Measurements from ENCODE around the gene GJB4. TPM values are rescaled to one million over a fixed set of nuclear protein-coding genes. Genes with fewer than 3 reads are reported as not detected.

Gene GJB4
- polyA plus RNA-seq, 3 donors, result not detected

DNA sequence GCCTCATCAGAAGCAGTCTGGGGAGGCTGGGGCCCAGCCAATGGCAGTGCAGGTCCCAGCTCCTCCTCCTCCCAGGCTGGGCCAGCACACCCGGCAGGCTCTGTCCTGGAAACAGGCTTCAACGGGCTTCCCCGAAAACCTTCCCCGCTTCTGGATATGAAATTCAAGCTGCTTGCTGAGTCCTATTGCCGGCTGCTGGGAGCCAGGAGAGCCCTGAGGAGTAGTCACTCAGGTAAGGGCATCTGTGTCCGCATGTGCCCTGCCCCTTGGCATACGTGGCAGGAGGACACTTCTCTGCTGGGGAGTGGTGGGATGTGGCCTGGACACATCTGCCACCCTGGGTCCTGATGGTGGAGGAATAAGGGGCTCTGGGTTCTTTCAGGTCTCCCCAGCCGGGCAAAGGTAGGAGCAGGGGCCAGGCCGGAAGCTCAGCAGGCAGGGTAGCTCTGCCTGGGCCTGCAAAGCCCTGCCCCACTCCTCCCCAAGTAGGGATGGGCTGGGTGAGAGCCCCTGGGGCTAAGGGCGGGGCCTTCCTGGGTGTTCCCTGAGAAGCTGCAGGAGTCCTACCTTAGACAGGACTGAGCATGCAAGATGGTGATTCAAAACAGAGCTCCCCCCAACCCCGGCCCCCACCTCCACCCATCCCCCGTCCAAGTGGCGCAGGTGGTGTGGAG, 4.4 kb upstream of the GJB4 start, which contains the start of gene GJB5:
Gene GJB5 (plus strand): TSS at position 84 of the 674 bp plus-strand sequence. CDS start 2,284 bp downstream, outside the sequence.
- Mint-ChIP-seq H3K27ac (no peak within 1 kb of the TSS), H3K4me3 (no peak within 1 kb of the TSS), H3K4me1 (no peaks in the 10 kb centered on the region), H3K36me3 (no peaks in the 10 kb centered on the region), H3K9me3 (no peaks in the 10 kb centered on the region), H3K27me3 (ENCODE audit: low read depth in 3 of 3) (peaks cover under 1 to 9% (median 5%) of the 10 kb centered on the region in 3 donors)
- no peak within 1 kb of the TSS for H3K9ac ChIP-seq (ENCODE audit: insufficient read depth, low read length, poor library complexity, severe bottlenecking)
- no peaks in the 10 kb centered on the region for H3K4me1 ChIP-seq (ENCODE audit: control insufficient read depth in 1 of 2, insufficient read depth in 2 of 2, low read length in 2 of 2)
- no peaks in the 10 kb centered on the region for H3K36me3 ChIP-seq (replicated peaks in 1 of 2; ENCODE audit: control insufficient read depth in 1 of 2, insufficient read depth in 2 of 2, low read length in 2 of 2)
- no peak for DNase-seq
- TF ChIP-seq, protein P1, sequence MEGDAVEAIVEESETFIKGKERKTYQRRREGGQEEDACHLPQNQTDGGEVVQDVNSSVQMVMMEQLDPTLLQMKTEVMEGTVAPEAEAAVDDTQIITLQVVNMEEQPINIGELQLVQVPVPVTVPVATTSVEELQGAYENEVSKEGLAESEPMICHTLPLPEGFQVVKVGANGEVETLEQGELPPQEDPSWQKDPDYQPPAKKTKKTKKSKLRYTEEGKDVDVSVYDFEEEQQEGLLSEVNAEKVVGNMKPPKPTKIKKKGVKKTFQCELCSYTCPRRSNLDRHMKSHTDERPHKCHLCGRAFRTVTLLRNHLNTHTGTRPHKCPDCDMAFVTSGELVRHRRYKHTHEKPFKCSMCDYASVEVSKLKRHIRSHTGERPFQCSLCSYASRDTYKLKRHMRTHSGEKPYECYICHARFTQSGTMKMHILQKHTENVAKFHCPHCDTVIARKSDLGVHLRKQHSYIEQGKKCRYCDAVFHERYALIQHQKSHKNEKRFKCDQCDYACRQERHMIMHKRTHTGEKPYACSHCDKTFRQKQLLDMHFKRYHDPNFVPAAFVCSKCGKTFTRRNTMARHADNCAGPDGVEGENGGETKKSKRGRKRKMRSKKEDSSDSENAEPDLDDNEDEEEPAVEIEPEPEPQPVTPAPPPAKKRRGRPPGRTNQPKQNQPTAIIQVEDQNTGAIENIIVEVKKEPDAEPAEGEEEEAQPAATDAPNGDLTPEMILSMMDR (IDR thresholded peaks at IDR 0.05), result no peak
- H3K4me3 ChIP-seq (replicated peaks in 1 of 3; ENCODE audit: low read depth in 2 of 3, low read length in 3 of 3), result no peak within 1 kb of the TSS
- no peak within 1 kb of the TSS for H2AFZ ChIP-seq (ENCODE audit: insufficient read depth, low read depth, low read length, poor library complexity, severe bottlenecking)
- no peak within 1 kb of the TSS for H3K4me2 ChIP-seq (replicated peaks; ENCODE audit: extremely low read depth, low read length, poor library complexity, severe bottlenecking)
- intact Hi-C loops (cut with micrococcal nuclease), result no loop called here
- H3K27me3 ChIP-seq (ENCODE audit: control insufficient read depth in 2 of 2, insufficient read depth in 2 of 2, low read length in 2 of 2), result no peaks in the 10 kb centered on the region
- H3K27ac ChIP-seq (ENCODE audit: low read depth in 1 of 2, low read length in 2 of 2), result no peak within 1 kb of the TSS
- H3K79me2 ChIP-seq (ENCODE audit: insufficient read depth, low read length), result no peaks in the 10 kb centered on the region
- 98% methylated on average over 7 of the region's 13 CpGs for WGBS (ENCODE audit: insufficient coverage)
- no peaks in the 10 kb centered on the region for H3K9me3 ChIP-seq (replicated peaks in 1 of 2; ENCODE audit: control insufficient read depth in 1 of 2, insufficient read depth in 1 of 2, low read length in 2 of 2)
- H4K20me1 ChIP-seq (ENCODE audit: insufficient read depth, low read length), result no peaks in the 10 kb centered on the region

DNA sequence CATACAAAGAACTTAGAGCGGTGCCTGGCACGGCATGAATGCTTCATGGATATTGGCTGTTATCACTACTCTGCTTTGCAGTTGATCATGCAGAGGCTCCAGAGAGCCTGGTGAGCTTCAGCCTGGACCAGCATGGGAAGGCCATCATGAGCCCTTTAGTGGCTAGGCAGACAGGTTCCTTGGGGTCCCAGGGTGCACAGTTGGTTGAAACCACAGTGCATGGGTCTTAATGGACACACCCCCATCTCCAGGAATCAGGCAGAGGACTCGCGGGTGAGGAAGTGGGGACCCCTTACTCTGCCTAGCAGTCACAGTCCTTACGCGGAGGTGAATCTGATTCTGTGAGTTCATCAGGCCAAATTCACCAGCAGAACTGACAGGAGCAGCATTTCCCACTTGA, 3.6 kb upstream of the GJB4 start:
- no peak for DNase-seq
- H3K9me3 ChIP-seq (replicated peaks in 1 of 2; ENCODE audit: control insufficient read depth in 1 of 2, insufficient read depth in 1 of 2, low read length in 2 of 2), result no peaks in the 10 kb centered on the region
- H3K79me2 ChIP-seq (ENCODE audit: insufficient read depth, low read length), result no peaks in the 10 kb centered on the region
- WGBS (ENCODE audit: insufficient coverage), result 100% methylated on average over 2 of the region's 6 CpGs
- no peak overlapping the region for H3K27ac ChIP-seq (ENCODE audit: low read depth in 1 of 2, low read length in 2 of 2)
- H2AFZ ChIP-seq (ENCODE audit: insufficient read depth, low read depth, low read length, poor library complexity, severe bottlenecking), result no peak overlapping the region
- no peaks in the 10 kb centered on the region for H3K4me1 ChIP-seq (ENCODE audit: control insufficient read depth in 1 of 2, insufficient read depth in 2 of 2, low read length in 2 of 2)
- Mint-ChIP-seq H3K27me3 (ENCODE audit: low read depth in 3 of 3) (peaks cover 1 to 8% (median 5%) of the 10 kb centered on the region in 3 donors), H3K36me3 (no peaks in the 10 kb centered on the region), H3K9me3 (no peaks in the 10 kb centered on the region), H3K4me3 (no peak overlapping the region), H3K27ac (no peak overlapping the region), H3K4me1 (no peaks in the 10 kb centered on the region)
- H3K4me2 ChIP-seq (replicated peaks; ENCODE audit: extremely low read depth, low read length, poor library complexity, severe bottlenecking), result no peak overlapping the region
- intact Hi-C loops (cut with micrococcal nuclease), result no loop called here
- H3K9ac ChIP-seq (ENCODE audit: insufficient read depth, low read length, poor library complexity, severe bottlenecking), result no peak overlapping the region
- H3K27me3 ChIP-seq (ENCODE audit: control insufficient read depth in 2 of 2, insufficient read depth in 2 of 2, low read length in 2 of 2), result no peaks in the 10 kb centered on the region
- no peak overlapping the region for H3K4me3 ChIP-seq (replicated peaks in 1 of 3; ENCODE audit: low read depth in 2 of 3, low read length in 3 of 3)
- no peaks in the 10 kb centered on the region for H4K20me1 ChIP-seq (ENCODE audit: insufficient read depth, low read length)
- TF ChIP-seq, protein P1 (IDR thresholded peaks at IDR 0.05), result no peak
- H3K36me3 ChIP-seq (replicated peaks in 1 of 2; ENCODE audit: control insufficient read depth in 1 of 2, insufficient read depth in 2 of 2, low read length in 2 of 2), result no peaks in the 10 kb centered on the region

Data from CD14-positive monocyte (primary cell).